NCI-H2107 (cell line): Measurements from ENCODE around the gene HRH1.
A peak's percentile ranks its signal among the peaks of the same experiment; 100 is the strongest.
"Not testable (repeated sequence)": the region's sequence is repeated elsewhere in the genome, so short reads cannot be mapped to it uniquely, and the experiment has no call there.

Experiments used
- DNase-seq: peaks from one replicate; lab custom pipeline; 2025; lab: John Stamatoyannopoulos, UW

HRH1 gene

DNA sequence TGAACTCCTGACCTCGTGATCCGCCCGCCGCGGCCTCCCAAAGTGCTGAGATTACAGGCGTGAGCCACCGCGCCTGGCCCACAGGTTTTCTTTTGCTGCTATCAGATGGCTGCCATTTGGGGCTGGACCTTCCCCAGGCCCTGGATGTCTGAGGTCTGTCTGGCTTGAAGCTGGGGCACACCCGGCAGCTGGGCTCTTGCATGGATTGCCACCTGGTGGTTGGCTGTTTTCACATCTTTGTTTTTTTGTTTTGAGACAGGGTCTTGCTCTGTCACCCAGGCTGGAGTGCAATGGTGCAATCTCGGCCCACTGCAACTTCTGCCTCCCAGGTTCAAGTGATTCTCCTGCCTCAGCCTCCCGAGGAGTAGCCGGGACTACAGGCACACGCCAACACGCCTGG, 51.6 kb downstream of the HRH1 start:
- not testable (repeated sequence) for DNase-seq

GRCh38 chr3:11206316-11206715, 52.0 kb downstream of the HRH1 start:
- DNase-seq, result no peak

DNA sequence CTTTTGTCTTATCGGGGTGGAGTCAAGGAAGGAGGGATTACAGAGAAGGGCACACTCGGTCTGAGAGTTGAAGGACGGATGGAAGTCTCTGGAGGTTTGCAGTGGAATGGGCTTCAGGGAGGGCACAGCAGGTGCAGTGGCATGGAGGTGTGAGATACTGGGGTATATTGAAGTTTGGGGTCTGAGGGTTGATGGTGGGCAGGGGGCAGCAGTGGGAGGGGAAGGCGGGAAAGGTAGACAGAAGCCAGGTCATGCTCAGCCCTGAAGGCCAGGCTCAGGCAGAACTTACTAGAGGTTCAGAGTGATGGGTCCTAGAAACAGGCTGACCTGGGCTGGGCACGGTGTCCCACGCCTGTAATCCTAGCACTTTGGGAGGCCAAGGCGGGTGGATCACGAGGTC, 52.7 kb downstream of the HRH1 start:
- no peak for DNase-seq

DNA sequence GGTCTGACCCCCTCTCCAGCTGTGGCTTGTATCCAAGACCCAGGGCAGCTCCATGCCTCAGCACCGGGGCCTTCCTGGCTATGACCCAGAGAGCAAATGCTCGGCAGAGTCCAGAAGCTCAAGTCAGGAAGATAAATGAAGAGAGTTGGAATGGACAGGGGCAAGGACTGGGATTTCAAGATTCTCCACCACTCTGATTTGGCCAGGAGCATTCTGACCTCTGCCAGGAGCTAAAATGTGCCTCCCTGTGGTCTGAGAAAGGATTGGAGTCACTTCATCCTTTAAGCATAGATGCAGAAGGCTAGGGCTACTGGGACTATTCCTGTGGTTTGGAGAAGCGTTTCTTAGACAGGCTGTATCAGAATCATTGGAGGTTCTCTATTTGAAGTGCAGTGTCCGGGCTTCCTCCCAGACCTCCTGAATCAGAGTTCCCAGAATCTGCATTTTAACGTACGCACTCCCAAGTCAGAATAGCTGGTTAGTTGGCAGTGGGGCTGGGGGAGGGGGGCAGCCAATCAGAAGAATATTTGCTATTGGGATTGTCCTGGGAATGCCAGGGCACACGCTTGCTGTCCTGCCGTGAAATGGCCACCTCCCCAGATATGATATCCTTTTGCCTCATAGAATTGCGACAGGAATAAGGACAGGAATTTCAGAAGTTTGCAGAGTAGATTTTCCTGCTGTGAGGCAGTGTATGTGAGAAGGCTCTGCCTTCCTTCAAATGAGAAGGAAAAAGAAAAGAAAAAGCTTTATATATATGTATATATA, 57.4 kb downstream of the HRH1 start:
- DNase-seq, result no peak

GRCh38 chr3:11212299-11212608, 58.0 kb downstream of the HRH1 start:
- DNase-seq, result no peak

DNA sequence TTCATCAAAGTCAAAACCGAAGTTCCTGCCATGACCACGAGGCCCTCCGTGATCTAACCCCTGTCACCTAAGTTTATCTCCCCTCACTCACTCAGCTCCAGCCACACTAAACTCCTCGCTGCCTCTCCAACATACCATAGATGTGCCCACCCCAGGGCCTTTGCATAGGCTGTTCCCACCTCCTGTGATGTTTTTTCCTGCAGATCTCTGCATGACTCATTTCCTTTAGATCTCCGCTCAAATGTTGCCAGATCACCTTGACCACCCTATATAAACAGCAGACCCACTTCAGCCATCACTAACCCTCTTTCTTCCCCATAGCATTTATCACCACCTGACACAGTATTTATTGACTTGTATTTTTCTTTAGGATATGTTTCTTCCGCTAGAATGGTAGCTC, 58.5 kb downstream of the HRH1 start:
- no peak for DNase-seq

- no peak for DNase-seq
Measured at GRCh38 chr3:11213810-11214450, 59.6 kb downstream of the HRH1 start.

- DNase-seq, result no peak
Measured at GRCh38 chr3:11214451-11214978, 60.2 kb downstream of the HRH1 start.

GRCh38 chr3:11217370-11217769, 63.1 kb downstream of the HRH1 start:
- not testable (repeated sequence) for DNase-seq

DNA sequence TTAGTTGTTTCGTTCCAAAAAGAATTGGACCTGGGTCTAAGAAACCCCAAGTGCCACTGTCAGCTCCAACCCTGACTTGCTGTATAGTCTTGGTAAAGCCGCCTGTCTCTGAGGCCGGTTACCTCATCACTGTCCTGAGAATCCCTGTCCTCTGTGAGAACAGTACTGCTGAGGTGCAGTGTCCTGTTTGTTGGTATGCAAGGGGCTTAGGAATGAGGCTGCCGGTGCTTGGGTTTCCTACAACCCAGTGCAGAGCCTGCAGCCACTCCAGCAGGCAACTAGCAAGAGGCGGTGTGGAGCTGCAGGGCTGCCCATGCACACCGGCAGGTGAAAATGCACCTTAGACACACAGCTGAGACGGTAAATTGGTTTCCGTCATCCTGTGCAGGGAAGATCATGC, 65.9 kb downstream of the HRH1 start:
- no peak for DNase-seq

- no peak for DNase-seq
Measured at GRCh38 chr3:11221818-11222415, 67.6 kb downstream of the HRH1 start.

GRCh38 chr3:11224010-11224409, 69.7 kb downstream of the HRH1 start:
- DNase-seq, result no peak

DNA sequence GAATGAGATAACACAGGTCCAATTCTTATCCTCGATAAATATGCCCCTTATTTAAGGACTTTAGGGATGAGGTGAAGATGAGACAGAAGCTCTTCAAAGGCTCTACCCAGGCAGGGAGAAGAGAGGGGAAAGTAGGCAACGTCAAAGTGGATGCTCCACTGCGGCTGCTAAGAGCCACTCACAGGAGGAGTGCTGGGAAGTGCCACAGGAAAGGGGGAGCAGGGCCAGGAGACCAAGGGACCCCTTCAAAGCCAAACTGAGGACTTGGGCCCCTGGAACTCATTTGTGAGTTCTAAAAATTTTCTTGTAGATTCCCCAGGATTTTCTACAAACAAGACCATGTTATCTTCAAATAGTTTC, 70.6 kb downstream of the HRH1 start:
- DNase-seq, result no peak

- DNase-seq, result no peak
Measured at GRCh38 chr3:11226042-11226370, 71.7 kb downstream of the HRH1 start.

DNA sequence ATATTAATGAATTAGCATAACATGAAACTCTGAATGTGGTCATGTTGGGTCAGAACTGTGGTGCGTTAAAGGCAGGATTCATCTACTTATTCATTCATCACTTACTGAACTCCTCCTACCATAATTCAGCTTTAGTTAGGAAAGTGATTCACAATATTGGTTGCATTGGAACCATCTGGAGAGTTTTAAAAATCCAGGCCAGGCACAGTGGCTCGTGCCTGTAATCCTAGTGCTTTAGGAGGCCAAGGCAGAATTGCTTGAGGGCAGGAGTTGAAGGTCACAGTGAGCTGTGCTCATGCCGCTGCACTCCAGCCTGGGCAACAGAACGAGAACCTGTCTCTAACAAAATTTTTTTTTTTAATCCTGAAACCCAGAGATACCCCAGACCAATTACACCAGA, 73.7 kb downstream of the HRH1 start:
- DNase-seq, result no peak

DNA sequence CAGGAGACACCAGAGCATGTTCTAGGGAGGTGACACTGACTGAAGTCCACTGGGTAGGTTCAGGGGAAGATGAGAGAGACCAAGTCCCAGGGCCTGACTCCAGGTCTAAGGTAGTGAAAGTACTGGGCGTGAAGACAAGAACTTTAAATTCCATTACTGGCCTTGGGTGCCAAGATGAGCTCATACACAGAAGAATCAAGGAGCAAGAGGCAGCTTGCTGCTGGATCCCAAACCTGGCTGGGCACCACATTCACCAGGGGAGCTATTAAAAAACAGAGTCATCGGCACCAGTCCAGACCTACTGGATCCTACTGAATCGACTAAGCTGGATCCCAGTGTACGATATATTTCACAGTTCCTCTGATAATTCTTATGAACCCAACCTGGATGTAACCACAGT, 75.8 kb downstream of the HRH1 start:
- no peak for DNase-seq

DNA sequence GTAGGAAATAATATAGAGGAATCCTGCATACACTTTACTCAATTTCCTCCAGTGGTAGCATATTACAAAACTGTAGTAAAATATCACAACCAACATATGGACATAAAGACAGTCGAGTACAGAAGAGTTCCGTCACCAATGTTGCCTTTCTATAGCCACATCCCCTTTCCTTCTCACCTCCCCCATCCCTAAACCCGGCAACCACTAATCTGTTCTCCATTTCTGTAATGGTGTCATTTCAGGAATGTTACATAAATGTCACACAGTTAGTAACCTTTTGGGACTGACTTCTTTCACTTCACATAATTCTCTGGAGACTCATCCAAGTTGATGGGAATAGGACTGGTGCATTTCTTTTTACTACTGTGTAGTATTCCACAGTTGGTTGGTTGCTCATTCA, 76.5 kb downstream of the HRH1 start:
- DNase-seq, result no peak

DNA sequence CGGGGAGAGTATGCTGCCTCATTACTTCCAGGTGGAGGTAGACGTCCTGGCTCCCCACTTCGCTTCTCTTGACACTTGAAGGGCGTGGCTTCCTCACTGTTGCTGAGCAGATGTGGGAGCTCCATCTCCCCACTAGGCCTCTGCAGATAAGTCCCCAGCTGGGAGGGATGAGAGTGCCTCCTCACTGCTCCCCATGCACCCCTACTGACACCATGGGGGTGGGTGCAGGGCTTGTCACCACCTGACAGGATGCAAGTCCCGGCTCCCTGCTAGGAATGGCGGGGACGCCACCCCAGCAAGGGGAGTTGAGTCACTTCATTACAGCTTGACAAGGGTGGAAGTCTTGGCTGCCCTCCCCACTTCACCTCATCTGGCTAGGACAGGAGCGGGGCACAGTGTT, 81.1 kb downstream of the HRH1 start:
- DNase-seq, result no peak

DNA sequence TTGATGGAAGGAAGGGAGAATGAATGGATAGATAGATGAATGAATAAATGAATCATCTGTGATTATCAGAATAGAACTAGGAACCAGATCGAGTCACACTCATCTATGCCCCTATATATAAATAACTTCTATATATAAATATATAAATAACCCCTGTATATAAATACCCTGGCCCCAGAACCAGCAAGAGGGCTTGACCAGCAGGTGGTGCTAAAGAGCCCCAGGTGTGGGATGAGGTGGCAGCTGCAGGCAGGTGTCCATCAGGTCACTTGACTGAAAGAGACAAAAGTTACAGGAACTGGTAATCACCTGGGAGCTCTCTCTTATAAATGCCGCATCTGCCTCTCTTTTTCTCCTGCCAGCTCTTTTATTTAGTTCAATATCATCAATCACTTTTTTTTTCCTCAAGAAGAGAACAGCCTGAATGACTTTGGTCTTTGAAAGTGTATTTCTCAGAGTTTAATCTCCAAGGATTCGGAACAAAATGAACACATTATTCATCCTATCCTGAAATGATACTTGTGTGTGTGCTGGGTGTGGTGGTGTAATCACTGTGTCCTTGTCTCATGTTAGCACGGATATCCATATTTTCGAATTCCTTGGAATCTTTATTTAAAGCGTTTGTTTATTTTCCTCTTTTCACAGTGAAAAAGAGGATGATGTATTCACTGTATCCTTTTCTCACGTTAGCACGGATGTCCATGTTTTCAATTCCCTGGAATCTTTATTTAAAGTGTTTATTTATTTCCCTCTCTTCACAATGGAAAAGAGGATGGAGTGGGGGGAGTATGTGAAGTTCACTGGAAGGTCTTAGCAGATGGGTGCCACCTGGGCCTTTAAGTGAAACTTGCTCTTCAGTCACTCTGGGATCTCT, 82.5 kb downstream of the HRH1 start:
- peak; percentile 15 for DNase-seq

GRCh38 chr3:11238060-11238459, 83.8 kb downstream of the HRH1 start:
- DNase-seq, result no peak

GRCh38 chr3:11238880-11239279, 84.6 kb downstream of the HRH1 start:
- DNase-seq, result no peak

GRCh38 chr3:11239796-11240195, 85.5 kb downstream of the HRH1 start:
- DNase-seq, result no peak

DNA sequence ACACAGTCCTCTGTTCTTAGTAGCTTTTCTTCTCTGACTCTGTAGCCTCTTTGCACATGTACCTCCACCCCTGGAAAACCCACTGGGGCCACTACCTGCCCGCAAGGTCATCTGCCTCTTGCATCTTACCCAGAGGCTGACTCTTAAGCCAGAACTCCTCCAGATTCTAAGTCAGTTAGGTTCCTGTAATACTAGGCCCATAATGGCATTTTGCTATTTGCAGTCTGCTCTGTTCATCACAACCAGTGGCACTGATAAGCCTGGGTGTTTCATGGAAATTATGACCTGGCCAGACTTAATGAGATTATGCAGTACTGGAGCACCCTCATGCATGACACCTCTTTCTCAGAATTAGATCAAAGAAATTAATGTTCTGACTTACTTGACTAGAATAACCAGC, 86.2 kb downstream of the HRH1 start:
- DNase-seq, result no peak
